WTC11 (cell line): Measurements from ENCODE around the gene CDKL2.

Experiments
- CBFB ChIP-seq: sonication (generic); formaldehyde crosslinking; IDR thresholded peaks from 2 replicates; pipeline ENCODE4 v1.8.1; 2022; ENCODE audit warnings: mild to moderate bottlenecking, low read depth, missing genetic modification reagents
- CREB1 ChIP-seq: sonication (generic); formaldehyde crosslinking; IDR thresholded peaks from 2 replicates; pipeline ENCODE4 v1.8.0; 2023; ENCODE audit warnings: mild to moderate bottlenecking, missing genetic modification reagents
- JUN ChIP-seq: sonication (generic); formaldehyde crosslinking; IDR thresholded peaks from 2 replicates; pipeline ENCODE4 v1.8.0; 2023; ENCODE audit warnings: mild to moderate bottlenecking, missing genetic modification reagents
- PRRX2 ChIP-seq: fragments of 250-450 bp; sonication (Bioruptor Pico); IDR thresholded peaks from 2 replicates; pipeline ENCODE4 v1.8.0; 2021; ENCODE audit warnings: mild to moderate bottlenecking
- ZNF232 ChIP-seq: sonication (generic); formaldehyde crosslinking; IDR thresholded peaks from 2 replicates; pipeline ENCODE4 v1.8.0; 2022; ENCODE audit warnings: mild to moderate bottlenecking, missing genetic modification reagents
- TF ChIP-seq, protein P1 (sequence below): fragments of 200-600 bp; IDR thresholded peaks from 2 replicates; pipeline ENCODE4 v1.8.0; 2022; ENCODE audit warnings: antibody characterized with exemption
- TF ChIP-seq, protein P2 (sequence below): sonication (generic); formaldehyde crosslinking; IDR thresholded peaks from 2 replicates; pipeline ENCODE4 v1.8.0; 2022; ENCODE audit warnings: mild to moderate bottlenecking, missing genetic modification reagents
- TF ChIP-seq, protein P3 (sequence below): sonication (generic); formaldehyde crosslinking; conservative IDR thresholded peaks from 2 replicates; pipeline ENCODE4 v1.8.1; 2022; ENCODE audit warnings: mild to moderate bottlenecking, missing genetic modification reagents
- TF ChIP-seq, protein P4 (sequence below): sonication (generic); formaldehyde crosslinking; IDR thresholded peaks from 2 replicates; pipeline ENCODE4 v1.8.1; 2022; ENCODE audit warnings: mild to moderate bottlenecking, moderate library complexity, missing genetic modification reagents

DNA sequence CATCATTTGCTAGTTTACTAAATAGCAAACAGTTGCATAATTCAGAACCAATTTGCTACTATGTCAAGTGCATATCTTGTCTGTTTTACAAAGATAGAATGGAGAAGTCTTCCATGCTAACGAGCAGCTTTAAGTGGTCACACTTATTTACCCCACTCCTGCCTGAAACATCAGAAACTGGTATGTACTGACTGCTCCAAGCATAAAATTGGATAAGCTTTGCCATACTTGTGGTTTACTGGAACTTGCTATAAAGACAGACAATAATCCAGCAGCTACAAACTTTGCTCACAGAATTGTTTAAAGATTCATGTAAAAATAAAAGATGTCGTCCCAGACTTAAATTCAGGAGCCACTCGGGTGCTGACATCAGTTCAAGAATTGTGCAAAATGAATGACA lies 13.3 kb upstream of the CDKL2 start:
- no peak for TF ChIP-seq CBFB (CRISPR knock-in tag)
- TF ChIP-seq, protein P1, sequence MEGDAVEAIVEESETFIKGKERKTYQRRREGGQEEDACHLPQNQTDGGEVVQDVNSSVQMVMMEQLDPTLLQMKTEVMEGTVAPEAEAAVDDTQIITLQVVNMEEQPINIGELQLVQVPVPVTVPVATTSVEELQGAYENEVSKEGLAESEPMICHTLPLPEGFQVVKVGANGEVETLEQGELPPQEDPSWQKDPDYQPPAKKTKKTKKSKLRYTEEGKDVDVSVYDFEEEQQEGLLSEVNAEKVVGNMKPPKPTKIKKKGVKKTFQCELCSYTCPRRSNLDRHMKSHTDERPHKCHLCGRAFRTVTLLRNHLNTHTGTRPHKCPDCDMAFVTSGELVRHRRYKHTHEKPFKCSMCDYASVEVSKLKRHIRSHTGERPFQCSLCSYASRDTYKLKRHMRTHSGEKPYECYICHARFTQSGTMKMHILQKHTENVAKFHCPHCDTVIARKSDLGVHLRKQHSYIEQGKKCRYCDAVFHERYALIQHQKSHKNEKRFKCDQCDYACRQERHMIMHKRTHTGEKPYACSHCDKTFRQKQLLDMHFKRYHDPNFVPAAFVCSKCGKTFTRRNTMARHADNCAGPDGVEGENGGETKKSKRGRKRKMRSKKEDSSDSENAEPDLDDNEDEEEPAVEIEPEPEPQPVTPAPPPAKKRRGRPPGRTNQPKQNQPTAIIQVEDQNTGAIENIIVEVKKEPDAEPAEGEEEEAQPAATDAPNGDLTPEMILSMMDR: no peak
- no peak for TF ChIP-seq PRRX2 (CRISPR knock-in tag)
- TF ChIP-seq, protein P2, sequence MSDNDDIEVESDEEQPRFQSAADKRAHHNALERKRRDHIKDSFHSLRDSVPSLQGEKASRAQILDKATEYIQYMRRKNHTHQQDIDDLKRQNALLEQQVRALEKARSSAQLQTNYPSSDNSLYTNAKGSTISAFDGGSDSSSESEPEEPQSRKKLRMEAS (CRISPR knock-in tag): no peak
- no peak for TF ChIP-seq JUN
- TF ChIP-seq, protein P3, sequence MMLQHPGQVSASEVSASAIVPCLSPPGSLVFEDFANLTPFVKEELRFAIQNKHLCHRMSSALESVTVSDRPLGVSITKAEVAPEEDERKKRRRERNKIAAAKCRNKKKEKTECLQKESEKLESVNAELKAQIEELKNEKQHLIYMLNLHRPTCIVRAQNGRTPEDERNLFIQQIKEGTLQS: no peak
- TF ChIP-seq, protein P4, sequence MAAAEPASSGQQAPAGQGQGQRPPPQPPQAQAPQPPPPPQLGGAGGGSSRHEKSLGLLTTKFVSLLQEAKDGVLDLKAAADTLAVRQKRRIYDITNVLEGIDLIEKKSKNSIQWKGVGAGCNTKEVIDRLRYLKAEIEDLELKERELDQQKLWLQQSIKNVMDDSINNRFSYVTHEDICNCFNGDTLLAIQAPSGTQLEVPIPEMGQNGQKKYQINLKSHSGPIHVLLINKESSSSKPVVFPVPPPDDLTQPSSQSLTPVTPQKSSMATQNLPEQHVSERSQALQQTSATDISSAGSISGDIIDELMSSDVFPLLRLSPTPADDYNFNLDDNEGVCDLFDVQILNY (CRISPR knock-in tag): no peak
- TF ChIP-seq ZNF232 (CRISPR knock-in tag): no peak
- TF ChIP-seq CREB1 (CRISPR knock-in tag): no peak
